Endothelial cell of umbilical vein (primary cell): ENCODE measurements around the gene DCLK1. TPM values are rescaled to one million over a fixed set of nuclear protein-coding genes. Genes with fewer than 3 reads are reported as not detected.

ENCODE experiments used
- BruUV-seq: library from RNA; stranded (reverse); fragments of 400-500 nt; replicated peaks from 2 replicates; lab custom pipeline; 2021; lab: Mats Ljungman, UMichigan
- CTCF ChIA-PET: fragments of 300-600, 350-600 bp; sonication (Branson Sonifier 250); formaldehyde crosslinking; loops from one replicate; lab custom pipeline; 2021; ENCODE audit warnings: antibody characterized with exemption, inconsistent platforms; lab: Charles Lee
- POLR2A ChIA-PET: fragments of 300-600, 350-600 bp; sonication (Branson Sonifier 250); formaldehyde crosslinking; loops from one replicate; lab custom pipeline; 2021; ENCODE audit warnings: antibody characterized with exemption, inconsistent platforms; lab: Charles Lee
- DNase-seq: peaks from one replicate; pipeline ENCODE4 v3.0.0-alpha.2; 2011; ENCODE audit warnings: low read depth, low spot score
- FAIRE-seq: peaks from 2 replicates; lab custom pipeline; 2011; peaks lifted over from hg19 to GRCh38; lab: Jason Lieb, UNC
- H2AFZ ChIP-seq: 2 replicates; pipeline ENCODE4 v1.6.0; 2012; ENCODE audit warnings: low read depth, low read length, control low read depth, inconsistent platforms
- H3K27ac ChIP-seq: 2 replicates; pipeline ENCODE4 v1.5.1; 2011; ENCODE audit warnings: low read depth, mild to moderate bottlenecking, control low read depth, low read length, moderate library complexity; ENCODE audit not compliant: insufficient read depth
- H3K27me3 ChIP-seq, 2 experiments: 2 replicates each; pipeline versions ENCODE4 v1.6.0 to v1.6.1; 2011; ENCODE audit warnings: low read length in 2 of 2, mixed read lengths in 1 of 2; ENCODE audit not compliant: control insufficient read depth in 2 of 2, insufficient read depth in 2 of 2
- H3K36me3 ChIP-seq, 2 experiments: 2 replicates in 1 of 2; 3 replicates in 1 of 2; pipeline ENCODE4 v1.5.1; 2011; ENCODE audit warnings: low read length in 2 of 2, mild to moderate bottlenecking in 1 of 2, moderate library complexity in 1 of 2; ENCODE audit not compliant: control insufficient read depth in 2 of 2, insufficient read depth in 2 of 2; ENCODE audit errors: extremely low read depth in 1 of 2
- H3K4me1 ChIP-seq: 3 replicates; pipeline ENCODE4 v1.5.1; 2011; ENCODE audit warnings: mild to moderate bottlenecking, low read length; ENCODE audit not compliant: control insufficient read depth, insufficient read depth; ENCODE audit errors: extremely low read depth
- H3K4me2 ChIP-seq: 2 replicates; pipeline ENCODE4 v1.6.1; 2011; ENCODE audit warnings: low read length, control low read depth, mixed read lengths; ENCODE audit not compliant: insufficient read depth
- H3K4me3 ChIP-seq, 3 experiments: fragments of 200-600 bp in 1 of 3; sonication (generic), shearing (Covaris generic) in 1 of 3; replicated peaks in 1 of 3; 2 replicates each; pipeline ENCODE4 v1.5.1; 2011 to 2016; ENCODE audit warnings: control low read depth in 3 of 3, low read length in 3 of 3, mild to moderate bottlenecking in 2 of 3, inconsistent platforms in 1 of 3, low read depth in 1 of 3, moderate library complexity in 1 of 3; ENCODE audit not compliant: insufficient read depth in 1 of 3
- H3K79me2 ChIP-seq: 2 replicates; pipeline ENCODE4 v1.6.0; 2012; ENCODE audit warnings: low read length, inconsistent platforms; ENCODE audit not compliant: control insufficient read depth, insufficient read depth
- H3K9ac ChIP-seq: replicated peaks from 2 replicates; pipeline ENCODE3; 2011; ENCODE audit warnings: low read length, control low read depth; ENCODE audit not compliant: insufficient read depth; ENCODE audit errors: extremely low read depth
- H3K9me1 ChIP-seq: replicated peaks from 3 replicates; pipeline ENCODE4 v1.6.0; 2011; ENCODE audit warnings: mild to moderate bottlenecking, low read length; ENCODE audit not compliant: control insufficient read depth, insufficient read depth; ENCODE audit errors: extremely low read depth
- H3K9me3 ChIP-seq: replicated peaks from 2 replicates; pipeline ENCODE4 v1.5.1; 2012; ENCODE audit warnings: low read length, inconsistent platforms; ENCODE audit not compliant: control insufficient read depth, insufficient read depth
- H4K20me1 ChIP-seq: replicated peaks from 2 replicates; pipeline ENCODE3; 2011; ENCODE audit warnings: mild to moderate bottlenecking, low read length; ENCODE audit not compliant: control insufficient read depth, insufficient read depth; ENCODE audit errors: extremely low read depth
- EZH2 ChIP-seq: IDR thresholded peaks from 2 replicates; pipeline ENCODE4 v1.6.1; 2012; ENCODE audit warnings: borderline replicate concordance, low read depth, mild to moderate bottlenecking, moderate library complexity, low read length, inconsistent platforms; ENCODE audit not compliant: severe bottlenecking
- FOS ChIP-seq: IDR thresholded peaks from 2 replicates; pipeline ENCODE4 v1.6.1; 2011; ENCODE audit warnings: mild to moderate bottlenecking, low read length, moderate library complexity, borderline replicate concordance; ENCODE audit not compliant: insufficient read depth
- GATA2 ChIP-seq: IDR thresholded peaks from 2 replicates; pipeline ENCODE4 v1.7.0; 2011; ENCODE audit warnings: low read depth, mild to moderate bottlenecking, moderate library complexity, mixed read lengths, low read length; ENCODE audit not compliant: insufficient read length, insufficient read depth
- JUN ChIP-seq: IDR thresholded peaks from 2 replicates; pipeline ENCODE4 v1.6.1; 2011; ENCODE audit warnings: borderline replicate concordance, low read depth; ENCODE audit not compliant: insufficient read length, insufficient read depth
- MYC ChIP-seq: IDR thresholded peaks from one replicate; pipeline ENCODE4 v1.6.1; 2011; ENCODE audit warnings: mild to moderate bottlenecking, low read depth, low read length
- POLR2A ChIP-seq: IDR thresholded peaks from 2 replicates; pipeline ENCODE4 v1.6.1; 2012; ENCODE audit warnings: low read depth, mild to moderate bottlenecking, control low read depth, low read length
- POLR2AphosphoS5 ChIP-seq: IDR thresholded peaks from 2 replicates; pipeline ENCODE4 v1.6.1; 2012; ENCODE audit warnings: low read depth, mild to moderate bottlenecking, control low read depth, low read length, moderate library complexity; ENCODE audit not compliant: insufficient read depth
- dilution Hi-C: fragments of 300-500 bp; cut with MboI; formaldehyde crosslinking; loops from one replicate; pipeline ENCODE4 v1.15.0; 2019; ENCODE audit warnings: low sequenced_read_pairs; ENCODE audit not compliant: extremely low pct_ligation_motif_present
- intact Hi-C: fragments of 100-400 bp; cut with micrococcal nuclease; formaldehyde crosslinking; loops from one replicate; pipeline ENCODE4 v1.10.0; 2022
- polyA plus RNA-seq, 4 experiments: library from polyadenylated mRNA; depleted of rRNA in 3 of 4; stranded (reverse) in 3 of 4; unstranded in 1 of 4; fragments of >200 nt; gene quantifications; 2 replicates each; pipeline versions ENCODE4 v1.2.1 to v1.2.3, GENCODE V29; 2011 to 2012; ENCODE audit warnings: missing spikeins in 1 of 4
- total RNA-seq: library from RNA; stranded (reverse); gene quantifications from 2 replicates; pipeline ENCODE4 v1.2.3, GENCODE V29; 2021
- TF ChIP-seq, protein P1 (sequence below): IDR thresholded peaks from 2 replicates; pipeline ENCODE4 v1.6.1; 2011; ENCODE audit not compliant: insufficient read depth, insufficient read length
- TF ChIP-seq, protein P2 (sequence below), 2 donors: IDR thresholded peaks; 1 replicate in 1 of 2; 2 replicates in 1 of 2; pipeline ENCODE4 v1.5.1; 2011; ENCODE audit warnings: low read length in 2 of 2, mild to moderate bottlenecking in 2 of 2, moderate library complexity in 2 of 2, control low read depth in 1 of 2, inconsistent platforms in 1 of 2, low read depth in 1 of 2; ENCODE audit not compliant: insufficient read depth in 1 of 2; ENCODE audit errors: extremely low read depth in 1 of 2

The DCLK1 gene
- total and polyA plus RNA-seq, 2 donors (not counting 3 experiments of a cell fraction or from before 2014, with no cell fraction given): 0.28 to 3.9 TPM

DNA sequence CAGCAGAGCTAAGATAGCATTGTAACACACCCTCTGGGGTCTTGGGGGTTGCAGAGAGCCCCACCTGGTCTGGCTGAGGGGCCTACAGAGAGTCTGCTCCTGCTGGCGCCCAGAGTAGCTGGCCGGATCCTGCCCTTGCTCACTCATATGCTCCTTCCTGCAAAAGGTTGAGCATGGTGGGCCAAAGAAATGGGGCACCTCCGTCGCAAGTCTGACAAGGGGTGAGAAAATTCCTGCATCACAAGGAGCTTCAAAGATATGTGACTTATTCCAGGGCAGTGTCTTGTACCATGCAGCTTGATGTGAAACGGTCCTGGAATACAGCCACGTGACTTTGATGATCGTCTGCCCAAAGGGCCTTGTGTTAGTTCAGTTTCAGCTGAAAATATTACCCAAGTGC, 218.3 kb downstream of the DCLK1 start:
- no peaks in the 10 kb centered on the region for H3K79me2 ChIP-seq
- no peaks in the 10 kb centered on the region for H3K36me3 ChIP-seq
- H3K4me3 ChIP-seq: no peak overlapping the region
- no peaks in the 10 kb centered on the region for H3K9me1 ChIP-seq
- no peaks in the 10 kb centered on the region for H3K4me1 ChIP-seq
- CTCF ChIA-PET: no interaction called here
- H4K20me1 ChIP-seq: no peaks in the 10 kb centered on the region
- no peak for TF ChIP-seq GATA2
- no peak for TF ChIP-seq EZH2
- TF ChIP-seq, protein P1, sequence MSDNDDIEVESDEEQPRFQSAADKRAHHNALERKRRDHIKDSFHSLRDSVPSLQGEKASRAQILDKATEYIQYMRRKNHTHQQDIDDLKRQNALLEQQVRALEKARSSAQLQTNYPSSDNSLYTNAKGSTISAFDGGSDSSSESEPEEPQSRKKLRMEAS: no peak
- TF ChIP-seq POLR2AphosphoS5: no peak
- no peak for TF ChIP-seq JUN
- no peaks in the 10 kb centered on the region for H3K9me3 ChIP-seq
- POLR2A ChIA-PET: no interaction called here
- BruUV-seq: no TSS peak
- no peak for DNase-seq
- H3K9ac ChIP-seq: no peak overlapping the region
- dilution Hi-C loops: no loop called here
- FAIRE-seq: no peak
- H3K4me2 ChIP-seq: no peak overlapping the region
- H3K27me3 ChIP-seq: no peaks in the 10 kb centered on the region
- no peak overlapping the region for H3K27ac ChIP-seq
- H2AFZ ChIP-seq: no peak overlapping the region
- intact Hi-C loops: no loop called here

- dilution Hi-C loops: no loop called here
- no peaks in the 10 kb centered on the region for H3K36me3 ChIP-seq
- H3K4me3 ChIP-seq: no peak overlapping the region
- H2AFZ ChIP-seq: no peak overlapping the region
- FAIRE-seq: no peak
- BruUV-seq: no TSS peak
- H4K20me1 ChIP-seq: no peaks in the 10 kb centered on the region
- no peaks in the 10 kb centered on the region for H3K79me2 ChIP-seq
- DNase-seq: no peak
- H3K9ac ChIP-seq: no peak overlapping the region
- no peaks in the 10 kb centered on the region for H3K4me1 ChIP-seq
- TF ChIP-seq MYC: no peak
- no peak for TF ChIP-seq POLR2AphosphoS5
- TF ChIP-seq EZH2: no peak
- TF ChIP-seq, protein P1: no peak
- TF ChIP-seq POLR2A: no peak
- no peak for TF ChIP-seq FOS
- TF ChIP-seq JUN: no peak
- TF ChIP-seq, protein P2, sequence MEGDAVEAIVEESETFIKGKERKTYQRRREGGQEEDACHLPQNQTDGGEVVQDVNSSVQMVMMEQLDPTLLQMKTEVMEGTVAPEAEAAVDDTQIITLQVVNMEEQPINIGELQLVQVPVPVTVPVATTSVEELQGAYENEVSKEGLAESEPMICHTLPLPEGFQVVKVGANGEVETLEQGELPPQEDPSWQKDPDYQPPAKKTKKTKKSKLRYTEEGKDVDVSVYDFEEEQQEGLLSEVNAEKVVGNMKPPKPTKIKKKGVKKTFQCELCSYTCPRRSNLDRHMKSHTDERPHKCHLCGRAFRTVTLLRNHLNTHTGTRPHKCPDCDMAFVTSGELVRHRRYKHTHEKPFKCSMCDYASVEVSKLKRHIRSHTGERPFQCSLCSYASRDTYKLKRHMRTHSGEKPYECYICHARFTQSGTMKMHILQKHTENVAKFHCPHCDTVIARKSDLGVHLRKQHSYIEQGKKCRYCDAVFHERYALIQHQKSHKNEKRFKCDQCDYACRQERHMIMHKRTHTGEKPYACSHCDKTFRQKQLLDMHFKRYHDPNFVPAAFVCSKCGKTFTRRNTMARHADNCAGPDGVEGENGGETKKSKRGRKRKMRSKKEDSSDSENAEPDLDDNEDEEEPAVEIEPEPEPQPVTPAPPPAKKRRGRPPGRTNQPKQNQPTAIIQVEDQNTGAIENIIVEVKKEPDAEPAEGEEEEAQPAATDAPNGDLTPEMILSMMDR (IDR thresholded peaks at IDR 0.05; ENCODE audit: extremely low read depth in 1 of 2, insufficient read depth in 1 of 2, low read depth in 1 of 2, low read length in 2 of 2): no peak
- TF ChIP-seq GATA2: no peak
- no peak overlapping the region for H3K27ac ChIP-seq
- CTCF ChIA-PET: interaction anchor here (1.0 kb wide), 1 partner anchor 8 kb away, joined by 3 read pairs; no protein-coding TSS in a partner anchor
- H3K9me1 ChIP-seq: no peaks in the 10 kb centered on the region
- no peak overlapping the region for H3K4me2 ChIP-seq
- intact Hi-C loops: no loop called here
- H3K27me3 ChIP-seq: no peaks in the 10 kb centered on the region
- POLR2A ChIA-PET: no interaction called here
- no peaks in the 10 kb centered on the region for H3K9me3 ChIP-seq
These were observed 221.2 kb downstream of the DCLK1 start for GRCh38 chr13:35909837-35910540.
